Activated CD4-positive, alpha-beta memory T cell treated with anti-CD3 and anti-CD28 coated beads for 36 hours (primary cell): Measurements from ENCODE around the gene TNIP3. TPM values are rescaled to one million over a fixed set of nuclear protein-coding genes. Genes with fewer than 3 reads are reported as not detected.

Experiments
- CTCF ChIA-PET: fragments of 350-600 bp; sonication (Branson Sonifier 250); formaldehyde crosslinking; loops from one replicate; lab custom pipeline; 2021; ENCODE audit warnings: antibody characterized with exemption, inconsistent platforms; lab: Charles Lee
- POLR2A ChIA-PET: fragments of 350-600 bp; sonication (Branson Sonifier 250); formaldehyde crosslinking; loops from one replicate; lab custom pipeline; 2021; ENCODE audit warnings: antibody characterized with exemption; lab: Charles Lee
- DNase-seq: peaks from one replicate; pipeline ENCODE4 v3.0.0-alpha.2; 2020
- H3K27ac Mint-ChIP-seq: one replicate; pipeline ENCODE4 v1.8.0; 2021; ENCODE audit warnings: mixed read lengths
- H3K27me3 Mint-ChIP-seq: one replicate; pipeline ENCODE4 v1.8.0; 2021; ENCODE audit warnings: mixed read lengths
- H3K36me3 Mint-ChIP-seq: one replicate; pipeline ENCODE4 v1.8.0; 2021; ENCODE audit warnings: mixed read lengths
- H3K4me1 Mint-ChIP-seq: one replicate; pipeline ENCODE4 v1.8.0; 2021; ENCODE audit warnings: low read depth, mixed read lengths
- H3K4me3 Mint-ChIP-seq: one replicate; pipeline ENCODE4 v1.8.0; 2021; ENCODE audit warnings: mild to moderate bottlenecking, mixed read lengths
- H3K9me3 Mint-ChIP-seq: one replicate; pipeline ENCODE4 v1.8.0; 2021; ENCODE audit warnings: mixed read lengths
- intact Hi-C: fragments of 100-400 bp; cut with micrococcal nuclease; formaldehyde crosslinking; loops from one replicate; pipeline ENCODE4 v1.15.1; 2023
- total RNA-seq, 2 experiments: library from RNA; stranded (reverse); gene quantifications; one replicate each; pipeline ENCODE4 v1.2.3, GENCODE V29; 2021

TNIP3 gene
- total RNA-seq, 2 experiments from 2014 or later = 12.0 to 12.3 TPM

DNA sequence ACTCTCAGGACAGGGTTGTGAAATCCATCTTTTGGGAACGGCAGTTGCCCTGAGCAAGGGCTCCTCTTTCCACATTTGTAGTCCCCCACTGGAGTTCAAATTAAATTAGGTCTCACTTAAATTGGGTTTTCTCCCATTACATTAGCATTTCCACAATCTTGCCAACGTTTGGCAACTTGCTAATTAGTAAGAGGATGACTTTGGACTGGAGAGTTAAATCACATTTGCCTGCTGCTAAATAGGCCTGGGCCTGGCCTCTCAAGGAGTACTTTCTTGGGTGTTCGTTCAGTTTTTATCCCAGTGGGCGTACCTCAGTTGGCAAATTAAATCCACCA, 33.8 kb downstream of the TNIP3 start:
- intact Hi-C loops = no loop called here
- Mint-ChIP-seq H3K36me3 (peaks cover 9% of the 10 kb centered on the region), H3K27ac (no peak overlapping the region), H3K9me3 (peaks cover 2% of the 10 kb centered on the region), H3K4me3 (no peak overlapping the region), H3K4me1 (peaks cover 14% of the 10 kb centered on the region), H3K27me3 (no peaks in the 10 kb centered on the region)
- ChIA-PET CTCF (interaction anchor here (1.0 kb wide), 1 partner anchor 178 kb away, joined by 7 read pairs; no protein-coding TSS in a partner anchor), POLR2A (no interaction called here)
- DNase-seq = no peak

DNA sequence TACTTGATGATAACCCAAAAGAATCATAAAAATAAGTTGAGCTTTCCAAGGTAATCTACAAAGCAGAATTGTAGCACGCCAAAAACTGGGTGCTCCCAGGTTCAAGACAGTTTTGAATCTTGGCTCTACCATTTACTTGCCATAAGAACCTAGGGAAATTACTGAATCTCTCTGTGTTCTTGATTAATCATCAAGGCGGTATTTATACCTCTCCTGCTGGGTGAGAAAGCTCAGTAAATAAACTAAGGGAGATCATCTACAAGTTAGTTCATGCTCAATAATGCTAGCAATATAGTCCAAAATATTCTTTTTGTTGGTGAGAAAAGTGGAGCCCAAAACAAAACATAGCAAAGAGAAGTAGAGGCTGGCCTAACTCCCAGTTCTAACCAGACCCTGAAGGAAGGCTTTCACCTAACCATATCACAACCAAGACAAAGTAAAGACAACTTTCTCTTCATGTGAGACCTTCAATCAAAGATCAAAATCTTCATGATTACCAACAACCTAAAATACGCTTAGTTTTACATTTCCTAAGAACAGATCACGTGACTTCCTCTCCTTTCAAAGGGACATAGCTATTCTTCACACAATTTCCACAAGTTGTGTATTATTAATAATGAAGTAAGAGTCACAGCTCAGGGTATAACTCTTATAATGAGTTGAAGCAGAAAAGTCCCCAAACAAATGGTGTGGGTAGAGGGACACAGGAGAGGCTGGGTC, 34.4 kb downstream of the TNIP3 start:
- CTCF ChIA-PET = no interaction called here
- Mint-ChIP-seq H3K4me1 (peaks cover 11% of the 10 kb centered on the region), H3K36me3 (peaks cover 9% of the 10 kb centered on the region), H3K4me3 (no peak overlapping the region), H3K9me3 (peaks cover 2% of the 10 kb centered on the region), H3K27me3 (no peaks in the 10 kb centered on the region), H3K27ac (no peak overlapping the region)
- no peak for DNase-seq
- intact Hi-C loops = no loop called here
- POLR2A ChIA-PET = no interaction called here

DNA sequence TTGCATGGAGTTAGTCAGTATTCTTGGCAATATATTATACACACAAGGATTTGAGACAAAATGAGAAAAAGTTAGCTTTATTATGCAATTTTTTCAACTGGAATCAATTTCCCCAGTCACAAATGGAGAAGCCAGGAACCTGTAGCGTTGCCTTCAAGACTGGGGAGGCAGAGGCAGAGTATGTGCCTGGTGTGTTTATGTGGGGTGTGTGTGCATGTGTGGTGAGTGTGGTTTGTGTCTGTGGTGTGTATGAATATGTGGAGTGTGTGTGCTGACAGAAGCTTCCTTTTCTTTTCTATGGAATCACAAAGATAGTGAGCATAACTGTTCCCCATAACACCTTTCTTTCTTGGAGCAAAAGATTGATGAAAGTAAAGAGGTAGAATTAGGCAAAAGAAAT, 37.0 kb downstream of the TNIP3 start:
- H3K4me1 Mint-ChIP-seq = peaks cover 10% of the 10 kb centered on the region
- H3K27me3 Mint-ChIP-seq = no peaks in the 10 kb centered on the region
- no peak overlapping the region for H3K4me3 Mint-ChIP-seq
- ChIA-PET CTCF (no interaction called here), POLR2A (no interaction called here)
- peaks cover 2% of the 10 kb centered on the region for H3K9me3 Mint-ChIP-seq
- intact Hi-C loops = no loop called here
- H3K27ac Mint-ChIP-seq = no peak overlapping the region
- H3K36me3 Mint-ChIP-seq = peaks cover 5% of the 10 kb centered on the region
- DNase-seq = no peak

DNA sequence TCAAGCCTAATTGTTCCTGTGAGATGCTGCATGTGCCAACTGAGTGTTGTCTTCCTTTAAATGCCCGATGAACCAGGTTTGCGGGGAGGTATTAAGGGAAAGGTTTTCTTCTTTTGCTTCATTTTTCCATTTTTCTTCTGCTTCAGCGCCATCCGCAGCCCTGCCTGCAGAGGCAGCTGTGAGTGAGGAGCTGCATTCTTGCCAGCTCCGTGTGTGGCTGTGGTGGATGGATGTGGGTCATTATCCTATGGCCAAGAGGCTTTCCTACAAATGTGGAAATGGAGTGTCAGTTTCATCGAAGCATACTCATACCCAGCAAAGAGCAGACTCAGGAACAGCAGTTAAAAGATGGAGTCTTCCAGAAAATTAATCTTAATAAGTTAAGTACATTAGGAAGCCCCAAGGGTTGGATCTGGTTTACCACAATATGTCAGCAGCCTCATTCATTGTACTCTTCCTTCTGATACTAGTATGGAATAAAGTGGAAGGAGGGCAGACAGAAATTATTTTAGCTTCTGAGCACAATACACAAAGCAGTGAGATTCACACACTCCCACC, 37.6 kb downstream of the TNIP3 start:
- CTCF ChIA-PET = no interaction called here
- no peaks in the 10 kb centered on the region for H3K27me3 Mint-ChIP-seq
- no peak overlapping the region for H3K27ac Mint-ChIP-seq
- peaks cover 10% of the 10 kb centered on the region for H3K4me1 Mint-ChIP-seq
- H3K4me3 Mint-ChIP-seq = no peak overlapping the region
- H3K9me3 Mint-ChIP-seq = peaks cover 2% of the 10 kb centered on the region
- DNase-seq = no peak
- intact Hi-C loops = no loop called here
- peaks cover 5% of the 10 kb centered on the region for H3K36me3 Mint-ChIP-seq
- POLR2A ChIA-PET = no interaction called here

DNA sequence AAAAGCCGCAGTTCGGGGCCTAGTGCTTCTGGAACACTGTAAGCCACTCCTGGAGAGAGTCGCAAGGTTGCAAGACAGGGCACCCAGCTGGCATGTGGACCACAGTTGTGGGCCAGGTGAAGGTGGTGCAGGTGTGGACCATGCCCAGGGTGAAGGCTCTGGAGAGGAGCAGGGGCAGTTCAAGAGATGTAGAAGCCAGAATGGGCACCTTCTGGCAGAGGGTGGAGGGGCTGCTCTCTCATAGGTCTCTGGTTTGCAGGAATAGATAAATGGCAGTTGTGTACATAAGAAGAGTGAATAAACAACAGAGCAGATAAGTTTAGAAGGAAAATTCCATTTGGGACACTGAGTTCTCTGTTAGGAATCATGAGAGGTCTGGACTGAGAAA, 38.6 kb downstream of the TNIP3 start:
- DNase-seq = no peak
- no peak overlapping the region for H3K27ac Mint-ChIP-seq
- H3K36me3 Mint-ChIP-seq = peaks cover 5% of the 10 kb centered on the region
- H3K27me3 Mint-ChIP-seq = no peaks in the 10 kb centered on the region
- POLR2A ChIA-PET = no interaction called here
- CTCF ChIA-PET = no interaction called here
- intact Hi-C loops = no loop called here
- H3K9me3 Mint-ChIP-seq = peaks cover 2% of the 10 kb centered on the region
- peaks cover 10% of the 10 kb centered on the region for H3K4me1 Mint-ChIP-seq
- H3K4me3 Mint-ChIP-seq = no peak overlapping the region

DNA sequence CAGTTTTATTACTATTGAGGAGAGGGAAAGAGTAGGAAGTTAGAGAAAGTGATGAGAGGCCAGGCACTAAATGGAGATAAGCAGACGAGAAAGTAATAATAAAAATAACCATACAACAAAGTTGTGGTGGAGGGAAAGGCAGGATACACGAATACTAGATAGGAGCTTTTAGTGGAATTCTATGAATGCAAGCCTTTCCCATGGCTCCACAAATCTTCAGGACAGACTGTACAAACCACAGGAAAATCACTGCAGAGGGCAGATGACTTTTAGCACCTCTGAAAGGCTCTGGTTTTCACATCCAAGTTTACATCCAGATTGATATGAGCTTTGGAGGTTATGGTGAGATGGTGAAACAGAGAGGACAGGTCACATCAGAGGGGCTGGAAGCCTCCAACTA, 41.5 kb downstream of the TNIP3 start:
- Mint-ChIP-seq H3K9me3 (no peaks in the 10 kb centered on the region), H3K4me1 (peaks cover 9% of the 10 kb centered on the region), H3K27ac (no peak overlapping the region), H3K27me3 (no peaks in the 10 kb centered on the region), H3K4me3 (no peak overlapping the region), H3K36me3 (no peaks in the 10 kb centered on the region)
- CTCF ChIA-PET = interaction anchor here (0.8 kb wide), 1 partner anchor 11 kb away, joined by 4 read pairs; no protein-coding TSS in a partner anchor
- POLR2A ChIA-PET = no interaction called here
- intact Hi-C loops = no loop called here
- DNase-seq = no peak

DNA sequence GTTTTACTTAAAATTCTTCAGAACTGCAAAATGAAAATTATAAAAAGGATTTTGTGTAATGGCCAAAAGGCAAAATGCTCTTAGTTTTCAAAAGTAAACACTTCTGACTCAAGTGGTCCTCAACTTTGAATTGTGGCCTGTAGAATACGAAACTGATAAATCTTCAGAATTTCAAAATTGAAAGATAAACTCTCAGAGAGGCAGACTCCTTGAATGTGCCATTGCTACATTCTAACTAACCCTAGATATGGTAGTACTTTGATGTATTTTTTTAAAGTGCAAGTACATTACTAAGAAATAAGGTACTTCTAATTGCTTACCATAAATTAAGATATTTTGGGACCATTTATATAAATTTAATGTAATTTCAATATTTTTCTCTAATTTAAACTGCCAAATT, 44.4 kb downstream of the TNIP3 start:
- intact Hi-C loops = no loop called here
- POLR2A ChIA-PET = no interaction called here
- no peaks in the 10 kb centered on the region for H3K9me3 Mint-ChIP-seq

DNA sequence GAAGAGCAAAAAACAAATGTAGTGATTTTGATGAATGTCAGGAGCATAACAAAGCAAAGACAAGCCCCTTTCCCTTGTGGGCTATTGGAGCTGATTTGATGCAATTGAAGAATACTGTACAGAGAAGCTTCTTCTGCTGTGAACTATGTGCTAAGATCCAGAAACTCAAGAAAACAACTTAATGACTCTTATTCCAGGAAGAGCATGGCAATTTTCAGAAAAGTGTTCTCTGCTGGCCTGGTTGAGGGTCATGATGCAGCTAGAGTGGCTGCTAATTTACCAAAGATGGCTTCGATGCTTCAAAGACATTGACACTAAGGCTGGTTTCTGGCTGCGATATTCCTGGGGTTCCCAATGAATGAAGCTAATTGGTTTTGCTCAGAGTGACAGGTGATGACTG, 45.8 kb downstream of the TNIP3 start:
- no peaks in the 10 kb centered on the region for H3K9me3 Mint-ChIP-seq
- peaks cover 18% of the 10 kb centered on the region for H3K4me1 Mint-ChIP-seq
- ChIA-PET CTCF (interaction anchor here (0.6 to 2.5 kb wide), 3 partner anchors 31 to 190 kb away, joined by 3 to 8 read pairs (median 3); no protein-coding TSS in a partner anchor), POLR2A (no interaction called here)
- no peak overlapping the region for H3K27ac Mint-ChIP-seq
- DNase-seq = no peak
- H3K4me3 Mint-ChIP-seq = no peak overlapping the region
- H3K27me3 Mint-ChIP-seq = no peaks in the 10 kb centered on the region
- intact Hi-C loops = no loop called here
- H3K36me3 Mint-ChIP-seq = no peaks in the 10 kb centered on the region

More for the DNA sequence above, 44.4 kb downstream of the TNIP3 start:
- Mint-ChIP-seq H3K27me3 (no peaks in the 10 kb centered on the region), H3K36me3 (no peaks in the 10 kb centered on the region), H3K4me1 (peaks cover 12% of the 10 kb centered on the region), H3K4me3 (no peak overlapping the region), H3K27ac (no peak overlapping the region)
- CTCF ChIA-PET = interaction anchor here (0.8 to 1.3 kb wide), 3 partner anchors 17 to 73 kb away, joined by 3 to 5 read pairs (median 3); no protein-coding TSS in a partner anchor
- DNase-seq = no peak

DNA sequence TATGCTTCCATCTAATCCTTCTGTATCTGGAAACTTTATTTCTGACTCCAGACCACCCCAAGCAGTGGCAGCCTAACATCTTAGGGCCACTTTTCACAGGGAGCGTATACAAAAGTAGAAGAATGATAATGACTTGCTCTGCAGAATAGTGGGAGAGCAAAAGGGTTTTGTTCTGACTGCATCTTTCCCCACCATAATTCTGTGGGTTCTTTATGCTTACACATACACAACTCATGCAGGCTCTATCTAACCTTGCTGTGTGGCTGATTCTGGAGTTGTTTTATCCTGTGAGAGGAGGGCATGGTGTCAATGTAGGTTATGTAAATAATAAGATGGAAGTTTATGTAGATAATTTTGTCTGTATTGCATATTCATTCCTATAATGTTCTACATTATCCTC, 49.4 kb downstream of the TNIP3 start:
- ChIA-PET POLR2A (no interaction called here), CTCF (no interaction called here)
- Mint-ChIP-seq H3K27ac (no peak overlapping the region), H3K4me3 (no peak overlapping the region), H3K36me3 (no peaks in the 10 kb centered on the region), H3K9me3 (no peaks in the 10 kb centered on the region), H3K27me3 (no peaks in the 10 kb centered on the region), H3K4me1 (peaks cover 18% of the 10 kb centered on the region)
- no peak for DNase-seq
- intact Hi-C loops = loop anchor here (2.0 to 5.0 kb wide), 2 partner anchors 40 to 957 kb away; no protein-coding TSS in a partner anchor

DNA sequence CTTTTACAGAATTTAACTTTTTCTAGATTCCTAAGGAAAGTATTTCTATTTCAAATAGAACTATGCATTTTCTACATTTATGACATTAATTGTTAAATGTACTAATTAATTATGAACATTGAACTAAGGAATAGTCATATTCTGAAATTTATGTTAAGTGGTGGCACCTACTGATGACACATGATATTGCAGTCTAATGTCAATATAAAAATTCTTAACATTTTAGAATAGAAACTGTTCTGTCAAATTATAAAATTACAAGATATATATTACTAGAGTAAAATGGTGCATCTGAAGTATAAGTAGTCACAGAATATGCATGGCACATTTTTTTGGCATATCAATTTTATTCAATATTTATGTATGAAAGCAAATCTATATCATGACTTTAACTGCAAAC, 51.6 kb downstream of the TNIP3 start:
- H3K9me3 Mint-ChIP-seq = no peaks in the 10 kb centered on the region
- no peaks in the 10 kb centered on the region for H3K36me3 Mint-ChIP-seq
- no peak overlapping the region for H3K27ac Mint-ChIP-seq
- ChIA-PET POLR2A (no interaction called here), CTCF (interaction anchor here (0.6 to 1.5 kb wide), 2 partner anchors 10 to 65 kb away, joined by 3 to 4 read pairs; no protein-coding TSS in a partner anchor)
- H3K4me1 Mint-ChIP-seq = peaks cover 12% of the 10 kb centered on the region
- no peaks in the 10 kb centered on the region for H3K27me3 Mint-ChIP-seq
- H3K4me3 Mint-ChIP-seq = no peak overlapping the region
- intact Hi-C loops = loop anchor here (5.0 kb wide), 1 partner anchor 955 kb away; no protein-coding TSS in a partner anchor
- no peak for DNase-seq

DNA sequence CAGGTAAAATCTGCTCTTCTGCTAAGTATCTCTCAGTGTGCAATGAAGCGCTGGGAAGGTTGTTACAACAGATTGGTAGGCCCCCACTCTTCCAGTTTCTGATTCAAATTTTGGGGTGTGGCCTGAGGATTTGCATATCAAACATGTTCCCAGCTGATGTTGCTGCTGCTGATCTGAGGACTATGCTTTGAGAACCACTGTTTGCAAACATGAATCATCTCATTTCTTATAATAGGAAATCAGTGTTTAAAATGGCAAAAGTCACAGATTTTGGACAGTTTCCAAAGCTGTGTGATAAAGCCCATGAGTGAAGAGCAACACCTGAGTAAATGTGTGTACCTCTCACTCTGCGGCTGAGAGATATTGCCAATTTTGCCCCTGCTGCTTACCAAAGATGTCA, 55.6 kb downstream of the TNIP3 start:
- intact Hi-C loops = no loop called here
- H3K27ac Mint-ChIP-seq = no peak overlapping the region
- ChIA-PET POLR2A (no interaction called here), CTCF (interaction anchor here (3.7 kb wide), 1 partner anchor 199 kb away, joined by 13 read pairs; no protein-coding TSS in a partner anchor)
- H3K4me1 Mint-ChIP-seq = peaks cover 3% of the 10 kb centered on the region
- no peak for DNase-seq
- H3K4me3 Mint-ChIP-seq = no peak overlapping the region
- peaks cover 3% of the 10 kb centered on the region for H3K9me3 Mint-ChIP-seq
- no peaks in the 10 kb centered on the region for H3K36me3 Mint-ChIP-seq
- no peaks in the 10 kb centered on the region for H3K27me3 Mint-ChIP-seq

DNA sequence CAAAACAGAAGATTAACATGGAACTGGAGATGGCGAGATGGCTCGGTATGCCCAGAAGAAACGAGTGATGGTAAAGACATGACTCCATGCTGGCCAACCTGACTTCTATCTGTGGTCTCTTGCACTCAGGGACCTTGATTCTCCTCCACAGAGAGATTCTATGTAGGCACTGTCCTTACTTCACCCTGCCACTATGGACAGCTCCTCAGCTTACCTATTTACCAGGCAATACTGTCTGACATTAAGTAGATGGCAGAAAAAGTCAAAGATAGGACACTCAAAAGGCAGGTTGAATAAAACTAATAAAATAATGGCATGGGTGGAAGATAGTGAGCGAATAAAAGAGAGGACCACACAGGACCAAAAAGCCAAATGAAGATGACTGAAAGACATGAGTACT, 56.6 kb downstream of the TNIP3 start:
- no peaks in the 10 kb centered on the region for H3K27me3 Mint-ChIP-seq

More for the DNA sequence above, 56.6 kb downstream of the TNIP3 start:
- DNase-seq = no peak
- Mint-ChIP-seq H3K4me1 (peaks cover 3% of the 10 kb centered on the region), H3K27ac (no peak overlapping the region), H3K9me3 (peaks cover 3% of the 10 kb centered on the region), H3K36me3 (no peaks in the 10 kb centered on the region), H3K4me3 (no peak overlapping the region)
- ChIA-PET CTCF (interaction anchor here (0.6 kb wide), 1 partner anchor 289 kb away, joined by 4 read pairs; no protein-coding TSS in a partner anchor), POLR2A (no interaction called here)
- intact Hi-C loops = no loop called here
